Kidney epithelial cell (primary cell): Measurements from ENCODE around the gene C16orf86. TPM values are rescaled to one million over a fixed set of nuclear protein-coding genes. Genes with fewer than 3 reads are reported as not detected.

Experiments used
- DNase-seq: peaks from one replicate; pipeline ENCODE4 v3.0.0-alpha.2; 2010; ENCODE audit warnings: low read depth
- H3K27me3 ChIP-seq: 2 replicates; pipeline ENCODE4 v1.6.0; 2011; ENCODE audit warnings: low read length; ENCODE audit not compliant: control insufficient read depth, insufficient read depth
- H3K36me3 ChIP-seq: 2 replicates; pipeline ENCODE4 v1.5.1; 2011; ENCODE audit warnings: low read length; ENCODE audit not compliant: control insufficient read depth, insufficient read depth
- H3K4me3 ChIP-seq: 2 replicates; pipeline ENCODE4 v1.5.1; 2011; ENCODE audit warnings: low read depth, mild to moderate bottlenecking, control low read depth, low read length
- total RNA-seq: library from RNA; depleted of rRNA; stranded (reverse); fragments of >200 nt; gene quantifications from 2 replicates; pipeline ENCODE4 v1.2.3, GENCODE V29; 2015
- TF ChIP-seq, protein P1 (sequence below): IDR thresholded peaks from 2 replicates; pipeline ENCODE4 v1.5.1; 2011; ENCODE audit warnings: mild to moderate bottlenecking, moderate library complexity, low read length, control low read depth, inconsistent platforms; ENCODE audit not compliant: insufficient read depth, poor library complexity, severe bottlenecking

C16orf86 gene
- total RNA-seq, 1 donor from 2014 or later = 4.5 TPM

- peaks cover 2% of the 10 kb centered on the region for H3K36me3 ChIP-seq
- H3K4me3 ChIP-seq = no peak overlapping the region
- TF ChIP-seq, protein P1, sequence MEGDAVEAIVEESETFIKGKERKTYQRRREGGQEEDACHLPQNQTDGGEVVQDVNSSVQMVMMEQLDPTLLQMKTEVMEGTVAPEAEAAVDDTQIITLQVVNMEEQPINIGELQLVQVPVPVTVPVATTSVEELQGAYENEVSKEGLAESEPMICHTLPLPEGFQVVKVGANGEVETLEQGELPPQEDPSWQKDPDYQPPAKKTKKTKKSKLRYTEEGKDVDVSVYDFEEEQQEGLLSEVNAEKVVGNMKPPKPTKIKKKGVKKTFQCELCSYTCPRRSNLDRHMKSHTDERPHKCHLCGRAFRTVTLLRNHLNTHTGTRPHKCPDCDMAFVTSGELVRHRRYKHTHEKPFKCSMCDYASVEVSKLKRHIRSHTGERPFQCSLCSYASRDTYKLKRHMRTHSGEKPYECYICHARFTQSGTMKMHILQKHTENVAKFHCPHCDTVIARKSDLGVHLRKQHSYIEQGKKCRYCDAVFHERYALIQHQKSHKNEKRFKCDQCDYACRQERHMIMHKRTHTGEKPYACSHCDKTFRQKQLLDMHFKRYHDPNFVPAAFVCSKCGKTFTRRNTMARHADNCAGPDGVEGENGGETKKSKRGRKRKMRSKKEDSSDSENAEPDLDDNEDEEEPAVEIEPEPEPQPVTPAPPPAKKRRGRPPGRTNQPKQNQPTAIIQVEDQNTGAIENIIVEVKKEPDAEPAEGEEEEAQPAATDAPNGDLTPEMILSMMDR = no peak
- H3K27me3 ChIP-seq = no peaks in the 10 kb centered on the region
- DNase-seq = no peak
These were observed 7.3 kb downstream of the C16orf86 start for GRCh38 chr16:67673712-67674580.

GRCh38 chr16:67674851-67675578 lies 8.4 kb downstream of the C16orf86 start:
- no peak overlapping the region for H3K4me3 ChIP-seq
- TF ChIP-seq, protein P1 = no peak
- DNase-seq = no peak
- H3K36me3 ChIP-seq = peaks cover 2% of the 10 kb centered on the region
- no peaks in the 10 kb centered on the region for H3K27me3 ChIP-seq

- Histone ChIP-seq H3K4me3 (no peak overlapping the region), H3K27me3 (no peaks in the 10 kb centered on the region), H3K36me3 (peaks cover 2% of the 10 kb centered on the region)
- TF ChIP-seq, protein P1 = no peak
- DNase-seq = no peak
These were observed 8.9 kb downstream of the C16orf86 start for GRCh38 chr16:67675579-67675935.

DNA sequence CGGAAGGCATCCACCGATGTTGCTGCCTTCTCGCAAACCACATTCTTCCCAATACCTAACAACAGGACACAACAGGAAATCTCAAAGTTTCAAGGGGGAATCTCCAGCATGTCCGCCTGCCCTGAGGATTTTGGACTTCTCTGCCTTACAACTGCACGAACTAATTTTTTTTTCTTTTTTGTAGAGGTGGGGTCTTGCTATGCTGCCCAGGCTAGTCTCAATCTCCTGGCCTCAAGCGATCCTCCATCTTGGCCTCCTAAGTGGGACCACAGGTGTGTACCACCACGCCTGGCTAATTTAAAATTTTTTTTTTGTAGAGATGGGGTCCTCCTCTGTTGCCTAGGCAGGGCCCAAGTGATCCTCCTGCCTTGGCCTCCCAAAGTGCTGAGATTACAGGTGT lies 9.4 kb downstream of the C16orf86 start:
- Histone ChIP-seq H3K4me3 (no peak overlapping the region), H3K36me3 (peaks cover 2% of the 10 kb centered on the region), H3K27me3 (no peaks in the 10 kb centered on the region)
- DNase-seq = no peak
- TF ChIP-seq, protein P1 = no peak

DNA sequence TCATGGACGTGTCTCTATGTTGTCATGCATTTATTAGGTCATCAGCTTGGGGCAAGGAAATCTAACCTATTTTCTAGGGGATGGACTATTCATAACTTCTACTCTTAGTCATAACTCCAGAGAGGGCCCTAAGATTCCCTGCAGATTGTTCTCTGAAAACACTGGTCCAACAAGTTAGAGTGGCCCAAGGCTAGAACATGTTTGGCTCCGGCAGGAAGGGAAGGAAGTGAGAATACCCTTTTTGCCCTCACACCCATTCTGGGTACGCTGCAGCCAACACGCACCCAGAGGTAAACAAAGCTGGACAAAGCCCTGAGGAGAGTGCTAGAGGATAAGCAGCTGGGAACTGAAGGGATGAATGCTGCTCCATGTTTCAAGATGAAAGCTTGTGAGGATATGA lies 9.9 kb downstream of the C16orf86 start:
- no peak for DNase-seq
- Histone ChIP-seq H3K4me3 (no peak overlapping the region), H3K36me3 (peaks cover 2% of the 10 kb centered on the region), H3K27me3 (no peaks in the 10 kb centered on the region)
- TF ChIP-seq, protein P1 = no peak
